Measurements from ENCODE around the gene PHACTR3.

Gene PHACTR3

DNA sequence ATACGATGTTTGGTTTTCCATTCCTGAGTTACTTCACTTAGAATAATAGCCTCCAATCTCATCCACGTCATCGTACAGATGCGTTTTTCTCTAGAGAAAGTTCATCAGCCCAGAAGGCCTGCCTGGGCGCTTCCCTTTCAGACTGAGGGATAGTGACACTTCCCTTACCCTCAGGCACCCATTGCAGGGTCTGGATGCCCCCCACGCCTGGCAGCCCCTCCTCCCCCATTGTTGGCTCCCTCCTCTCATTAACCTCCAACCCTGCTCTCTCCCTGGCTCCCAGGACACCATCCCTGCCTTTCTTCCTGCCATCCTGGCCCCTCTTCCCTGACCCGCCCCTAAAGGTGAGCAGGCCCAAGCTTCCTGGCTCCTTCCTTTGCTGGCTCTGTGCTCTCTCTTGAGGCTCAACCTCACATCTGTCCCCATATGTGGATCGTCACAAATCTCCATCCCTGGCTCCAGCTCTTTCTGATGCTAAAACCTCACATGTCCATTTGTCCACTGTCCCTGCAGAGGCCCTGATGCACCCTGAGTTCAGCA, 183.9 kb downstream of the PHACTR3 start:
- no peaks in the 10 kb centered on the region for H3K79me2 ChIP-seq
- no peak overlapping the region for H2AFZ ChIP-seq
- no peaks in the 10 kb centered on the region for H3K36me3 ChIP-seq (ENCODE audit: control insufficient read depth, insufficient read depth, low read length)
- no peak overlapping the region for H3K4me2 ChIP-seq (ENCODE audit: low read length)
- no peaks in the 10 kb centered on the region for H3K27me3 ChIP-seq (ENCODE audit: control insufficient read depth, insufficient read depth, low read length)
- H3K4me1 ChIP-seq = no peaks in the 10 kb centered on the region
- no peak overlapping the region for H3K4me3 ChIP-seq (ENCODE audit: low read depth, low read length)
- no peak overlapping the region for H3K9ac ChIP-seq
- no peaks in the 10 kb centered on the region for H3K9me3 ChIP-seq (ENCODE audit: control insufficient read depth, low read length)
- H3K27ac ChIP-seq = no peak overlapping the region
- no peak for TF ChIP-seq CTCF (IDR thresholded peaks at IDR 0.05)

GRCh38 chr20:59788811-59789397, 184.6 kb downstream of the PHACTR3 start:
- Histone ChIP-seq H3K9ac (no peak overlapping the region), H3K79me2 (no peaks in the 10 kb centered on the region), H3K27me3 (ENCODE audit: control insufficient read depth, insufficient read depth, low read length) (no peaks in the 10 kb centered on the region), H3K4me2 (ENCODE audit: low read length) (no peak overlapping the region), H3K9me3 (ENCODE audit: control insufficient read depth, low read length) (no peaks in the 10 kb centered on the region), H3K27ac (no peak overlapping the region), H2AFZ (no peak overlapping the region), H3K4me1 (no peaks in the 10 kb centered on the region), H3K36me3 (ENCODE audit: control insufficient read depth, insufficient read depth, low read length) (no peaks in the 10 kb centered on the region), H3K4me3 (ENCODE audit: low read depth, low read length) (no peak overlapping the region)
- no peak for TF ChIP-seq CTCF (IDR thresholded peaks at IDR 0.05)

DNA sequence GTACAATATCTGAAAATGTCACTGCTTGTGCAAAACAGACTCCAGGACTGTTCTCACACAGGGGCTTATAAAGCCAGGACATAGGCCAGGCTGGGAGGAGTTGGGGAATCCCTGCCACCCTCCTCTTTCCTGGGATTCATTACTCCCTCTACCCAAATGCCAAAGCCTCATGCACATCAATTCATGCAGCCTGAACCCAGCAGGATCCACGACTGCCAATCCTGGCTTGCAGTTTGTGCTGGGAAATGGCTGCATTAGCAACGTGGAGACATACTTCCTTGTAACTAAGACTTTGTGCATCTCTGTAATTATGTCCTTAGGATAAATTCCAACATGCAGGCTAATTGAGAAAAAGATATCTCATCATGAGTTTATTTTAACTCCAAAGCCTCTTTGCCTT, 185.3 kb downstream of the PHACTR3 start:
- H3K79me2 ChIP-seq = no peaks in the 10 kb centered on the region
- no peak overlapping the region for H3K27ac ChIP-seq
- no peak overlapping the region for H3K9ac ChIP-seq
- no peaks in the 10 kb centered on the region for H3K36me3 ChIP-seq (ENCODE audit: control insufficient read depth, insufficient read depth, low read length)
- H3K27me3 ChIP-seq (ENCODE audit: control insufficient read depth, insufficient read depth, low read length) = no peaks in the 10 kb centered on the region
- TF ChIP-seq CTCF (IDR thresholded peaks at IDR 0.05) = no peak
- H3K4me1 ChIP-seq = no peaks in the 10 kb centered on the region
- no peak overlapping the region for H3K4me3 ChIP-seq (ENCODE audit: low read depth, low read length)
- H3K9me3 ChIP-seq (ENCODE audit: control insufficient read depth, low read length) = no peaks in the 10 kb centered on the region
- H2AFZ ChIP-seq = no peak overlapping the region
- H3K4me2 ChIP-seq (ENCODE audit: low read length) = no peak overlapping the region

GRCh38 chr20:59790346-59790745, 186.0 kb downstream of the PHACTR3 start:
- no peak for TF ChIP-seq CTCF (IDR thresholded peaks at IDR 0.05)
- Histone ChIP-seq H3K9me3 (ENCODE audit: control insufficient read depth, low read length) (no peaks in the 10 kb centered on the region), H2AFZ (no peak overlapping the region), H3K27ac (no peak overlapping the region), H3K4me3 (ENCODE audit: low read depth, low read length) (no peak overlapping the region), H3K79me2 (no peaks in the 10 kb centered on the region), H3K9ac (no peak overlapping the region), H3K36me3 (ENCODE audit: control insufficient read depth, insufficient read depth, low read length) (no peaks in the 10 kb centered on the region), H3K27me3 (ENCODE audit: control insufficient read depth, insufficient read depth, low read length) (no peaks in the 10 kb centered on the region), H3K4me2 (ENCODE audit: low read length) (no peak overlapping the region), H3K4me1 (no peaks in the 10 kb centered on the region)

GRCh38 chr20:59792300-59792699, 188.0 kb downstream of the PHACTR3 start:
- Histone ChIP-seq H3K4me2 (ENCODE audit: low read length) (no peak overlapping the region), H2AFZ (no peak overlapping the region), H3K4me1 (no peaks in the 10 kb centered on the region), H3K9ac (no peak overlapping the region), H3K36me3 (ENCODE audit: control insufficient read depth, insufficient read depth, low read length) (no peaks in the 10 kb centered on the region), H3K79me2 (no peaks in the 10 kb centered on the region), H3K9me3 (ENCODE audit: control insufficient read depth, low read length) (no peaks in the 10 kb centered on the region), H3K27me3 (ENCODE audit: control insufficient read depth, insufficient read depth, low read length) (no peaks in the 10 kb centered on the region), H3K27ac (no peak overlapping the region), H3K4me3 (ENCODE audit: low read depth, low read length) (no peak overlapping the region)
- no peak for TF ChIP-seq CTCF (IDR thresholded peaks at IDR 0.05)

All from parathyroid adenoma (tissue), 2 donors.